Endothelial cell of umbilical vein (primary cell): ENCODE measurements around the gene CUL7. TPM values are rescaled to one million over a fixed set of nuclear protein-coding genes. Genes with fewer than 3 reads are reported as not detected.

Experiments
- BruUV-seq: library from RNA; stranded (reverse); fragments of 400-500 nt; replicated peaks from 2 replicates; lab custom pipeline; 2021; lab: Mats Ljungman, UMichigan
- CTCF ChIA-PET: fragments of 300-600, 350-600 bp; sonication (Branson Sonifier 250); formaldehyde crosslinking; loops from one replicate; lab custom pipeline; 2021; ENCODE audit warnings: antibody characterized with exemption, inconsistent platforms; lab: Charles Lee
- POLR2A ChIA-PET: fragments of 300-600, 350-600 bp; sonication (Branson Sonifier 250); formaldehyde crosslinking; loops from one replicate; lab custom pipeline; 2021; ENCODE audit warnings: antibody characterized with exemption, inconsistent platforms; lab: Charles Lee
- DNase-seq: peaks from one replicate; pipeline ENCODE4 v3.0.0-alpha.2; 2011; ENCODE audit warnings: low read depth, low spot score
- FAIRE-seq: peaks from 2 replicates; lab custom pipeline; 2011; peaks lifted over from hg19 to GRCh38; lab: Jason Lieb, UNC
- H2AFZ ChIP-seq: 2 replicates; pipeline ENCODE4 v1.6.0; 2012; ENCODE audit warnings: low read depth, low read length, control low read depth, inconsistent platforms
- H3K27ac ChIP-seq: 2 replicates; pipeline ENCODE4 v1.5.1; 2011; ENCODE audit warnings: low read depth, mild to moderate bottlenecking, control low read depth, low read length, moderate library complexity; ENCODE audit not compliant: insufficient read depth
- H3K27me3 ChIP-seq, 2 experiments: 2 replicates each; pipeline versions ENCODE4 v1.6.0 to v1.6.1; 2011; ENCODE audit warnings: low read length in 2 of 2, mixed read lengths in 1 of 2; ENCODE audit not compliant: control insufficient read depth in 2 of 2, insufficient read depth in 2 of 2
- H3K36me3 ChIP-seq, 2 experiments: 2 replicates in 1 of 2; 3 replicates in 1 of 2; pipeline ENCODE4 v1.5.1; 2011; ENCODE audit warnings: low read length in 2 of 2, mild to moderate bottlenecking in 1 of 2, moderate library complexity in 1 of 2; ENCODE audit not compliant: control insufficient read depth in 2 of 2, insufficient read depth in 2 of 2; ENCODE audit errors: extremely low read depth in 1 of 2
- H3K4me1 ChIP-seq: 3 replicates; pipeline ENCODE4 v1.5.1; 2011; ENCODE audit warnings: mild to moderate bottlenecking, low read length; ENCODE audit not compliant: control insufficient read depth, insufficient read depth; ENCODE audit errors: extremely low read depth
- H3K4me2 ChIP-seq: 2 replicates; pipeline ENCODE4 v1.6.1; 2011; ENCODE audit warnings: low read length, control low read depth, mixed read lengths; ENCODE audit not compliant: insufficient read depth
- H3K4me3 ChIP-seq, 3 experiments: fragments of 200-600 bp in 1 of 3; sonication (generic), shearing (Covaris generic) in 1 of 3; replicated peaks in 1 of 3; 2 replicates each; pipeline ENCODE4 v1.5.1; 2011 to 2016; ENCODE audit warnings: control low read depth in 3 of 3, low read length in 3 of 3, mild to moderate bottlenecking in 2 of 3, inconsistent platforms in 1 of 3, low read depth in 1 of 3, moderate library complexity in 1 of 3; ENCODE audit not compliant: insufficient read depth in 1 of 3
- H3K79me2 ChIP-seq: 2 replicates; pipeline ENCODE4 v1.6.0; 2012; ENCODE audit warnings: low read length, inconsistent platforms; ENCODE audit not compliant: control insufficient read depth, insufficient read depth
- H3K9ac ChIP-seq: replicated peaks from 2 replicates; pipeline ENCODE3; 2011; ENCODE audit warnings: low read length, control low read depth; ENCODE audit not compliant: insufficient read depth; ENCODE audit errors: extremely low read depth
- H3K9me1 ChIP-seq: replicated peaks from 3 replicates; pipeline ENCODE4 v1.6.0; 2011; ENCODE audit warnings: mild to moderate bottlenecking, low read length; ENCODE audit not compliant: control insufficient read depth, insufficient read depth; ENCODE audit errors: extremely low read depth
- H3K9me3 ChIP-seq: replicated peaks from 2 replicates; pipeline ENCODE4 v1.5.1; 2012; ENCODE audit warnings: low read length, inconsistent platforms; ENCODE audit not compliant: control insufficient read depth, insufficient read depth
- H4K20me1 ChIP-seq: replicated peaks from 2 replicates; pipeline ENCODE3; 2011; ENCODE audit warnings: mild to moderate bottlenecking, low read length; ENCODE audit not compliant: control insufficient read depth, insufficient read depth; ENCODE audit errors: extremely low read depth
- CTCF ChIP-seq, 2 donors: IDR thresholded peaks; 1 replicate in 1 of 2; 2 replicates in 1 of 2; pipeline ENCODE4 v1.5.1; 2011; ENCODE audit warnings: low read length in 2 of 2, mild to moderate bottlenecking in 2 of 2, moderate library complexity in 2 of 2, control low read depth in 1 of 2, inconsistent platforms in 1 of 2, low read depth in 1 of 2; ENCODE audit not compliant: insufficient read depth in 1 of 2; ENCODE audit errors: extremely low read depth in 1 of 2
- EZH2 ChIP-seq: IDR thresholded peaks from 2 replicates; pipeline ENCODE4 v1.6.1; 2012; ENCODE audit warnings: borderline replicate concordance, low read depth, mild to moderate bottlenecking, moderate library complexity, low read length, inconsistent platforms; ENCODE audit not compliant: severe bottlenecking
- FOS ChIP-seq: IDR thresholded peaks from 2 replicates; pipeline ENCODE4 v1.6.1; 2011; ENCODE audit warnings: mild to moderate bottlenecking, low read length, moderate library complexity, borderline replicate concordance; ENCODE audit not compliant: insufficient read depth
- GATA2 ChIP-seq: IDR thresholded peaks from 2 replicates; pipeline ENCODE4 v1.7.0; 2011; ENCODE audit warnings: low read depth, mild to moderate bottlenecking, moderate library complexity, mixed read lengths, low read length; ENCODE audit not compliant: insufficient read length, insufficient read depth
- JUN ChIP-seq: IDR thresholded peaks from 2 replicates; pipeline ENCODE4 v1.6.1; 2011; ENCODE audit warnings: borderline replicate concordance, low read depth; ENCODE audit not compliant: insufficient read length, insufficient read depth
- MAX ChIP-seq: IDR thresholded peaks from 2 replicates; pipeline ENCODE4 v1.6.1; 2011; ENCODE audit not compliant: insufficient read depth, insufficient read length
- MYC ChIP-seq: IDR thresholded peaks from one replicate; pipeline ENCODE4 v1.6.1; 2011; ENCODE audit warnings: mild to moderate bottlenecking, low read depth, low read length
- POLR2A ChIP-seq: IDR thresholded peaks from 2 replicates; pipeline ENCODE4 v1.6.1; 2012; ENCODE audit warnings: low read depth, mild to moderate bottlenecking, control low read depth, low read length
- POLR2AphosphoS5 ChIP-seq: IDR thresholded peaks from 2 replicates; pipeline ENCODE4 v1.6.1; 2012; ENCODE audit warnings: low read depth, mild to moderate bottlenecking, control low read depth, low read length, moderate library complexity; ENCODE audit not compliant: insufficient read depth
- dilution Hi-C: fragments of 300-500 bp; cut with MboI; formaldehyde crosslinking; loops from one replicate; pipeline ENCODE4 v1.15.0; 2019; ENCODE audit warnings: low sequenced_read_pairs; ENCODE audit not compliant: extremely low pct_ligation_motif_present
- intact Hi-C: fragments of 100-400 bp; cut with micrococcal nuclease; formaldehyde crosslinking; loops from one replicate; pipeline ENCODE4 v1.10.0; 2022
- polyA plus RNA-seq, 4 experiments: library from polyadenylated mRNA; depleted of rRNA in 3 of 4; stranded (reverse) in 3 of 4; unstranded in 1 of 4; fragments of >200 nt; gene quantifications; 2 replicates each; pipeline versions ENCODE4 v1.2.1 to v1.2.3, GENCODE V29; 2011 to 2012; ENCODE audit warnings: missing spikeins in 1 of 4
- total RNA-seq: library from RNA; stranded (reverse); gene quantifications from 2 replicates; pipeline ENCODE4 v1.2.3, GENCODE V29; 2021

The CUL7 gene
- total and polyA plus RNA-seq, 2 donors (not counting 3 experiments of a cell fraction or from before 2014, with no cell fraction given): 29.4 to 33.7 TPM

GRCh38 chr6:43078691-43079090 lies 25.0 kb upstream of the CUL7 start:
- H3K9me1 ChIP-seq: no peaks in the 10 kb centered on the region
- no peak overlapping the region for H3K4me2 ChIP-seq
- H4K20me1 ChIP-seq: peaks cover 2% of the 10 kb centered on the region
- DNase-seq: no peak
- intact Hi-C loops: no loop called here
- ChIA-PET CTCF (no interaction called here), POLR2A (no interaction called here)
- BruUV-seq: no TSS peak
- H3K27me3 ChIP-seq: peaks cover 0 to 6% of the 10 kb centered on the region in 2 experiments
- H3K9ac ChIP-seq: no peak overlapping the region
- FAIRE-seq: no peak
- no peaks in the 10 kb centered on the region for H3K9me3 ChIP-seq
- H3K79me2 ChIP-seq: no peaks in the 10 kb centered on the region
- dilution Hi-C loops: no loop called here
- H3K27ac ChIP-seq: no peak overlapping the region
- peaks cover 0 to under 1% of the 10 kb centered on the region in 2 experiments for H3K36me3 ChIP-seq
- TF ChIP-seq GATA2 (no peak), POLR2A (no peak), CTCF (IDR thresholded peaks at IDR 0.05; ENCODE audit: extremely low read depth in 1 of 2, insufficient read depth in 1 of 2, low read depth in 1 of 2, low read length in 2 of 2) (no peak), JUN (no peak), MYC (no peak), MAX (no peak), POLR2AphosphoS5 (no peak), FOS (no peak), EZH2 (no peak)
- H3K4me1 ChIP-seq: peaks cover 7% of the 10 kb centered on the region
- no peak overlapping the region for H2AFZ ChIP-seq
- no peak overlapping the region for H3K4me3 ChIP-seq
